Neural crest cell (in vitro differentiated cells): ENCODE results near the gene UGP2. TPM values are rescaled to one million over a fixed set of nuclear protein-coding genes. Genes with fewer than 3 reads are reported as not detected.
"Not testable (repeated sequence)": the region's sequence is repeated elsewhere in the genome, so short reads cannot be mapped to it uniquely, and the experiment has no call there.

Source experiments
- DNase-seq: peaks from one replicate; pipeline ENCODE4 v3.0.0; 2021; ENCODE audit warnings: low read depth, mixed read lengths, low spot score
- H3K27ac Mint-ChIP-seq: one replicate; pipeline ENCODE4 v1.8.0; 2021; ENCODE audit warnings: mild to moderate bottlenecking, mixed read lengths; ENCODE audit not compliant: unreplicated experiment
- H3K27me3 Mint-ChIP-seq: 2 replicates; pipeline ENCODE4 v1.8.0; 2021; ENCODE audit warnings: low read depth, mild to moderate bottlenecking, mixed read lengths
- H3K36me3 Mint-ChIP-seq: 2 replicates; pipeline ENCODE4 v1.8.0; 2021; ENCODE audit warnings: low read depth, mild to moderate bottlenecking, mixed read lengths
- H3K4me1 Mint-ChIP-seq: 2 replicates; pipeline ENCODE4 v1.8.0; 2021; ENCODE audit warnings: mixed read lengths
- H3K4me3 Mint-ChIP-seq: one replicate; pipeline ENCODE4 v1.8.0; 2021; ENCODE audit warnings: mild to moderate bottlenecking, mixed read lengths
- H3K9me3 Mint-ChIP-seq: 2 replicates; pipeline ENCODE4 v1.8.0; 2021; ENCODE audit warnings: mixed read lengths
- CTCF ChIP-seq: fragments of 200-600 bp; sonication (generic); conservative IDR thresholded peaks from 2 replicates; pipeline ENCODE4 v1.5.0; 2021; ENCODE audit warnings: antibody characterized with exemption, mild to moderate bottlenecking
- total RNA-seq: library from RNA; stranded (reverse); gene quantifications from 2 replicates; pipeline ENCODE4 v1.2.1, GENCODE V29; 2021

UGP2 gene
- total RNA-seq, 1 donor from 2014 or later: 56.9 TPM

DNA sequence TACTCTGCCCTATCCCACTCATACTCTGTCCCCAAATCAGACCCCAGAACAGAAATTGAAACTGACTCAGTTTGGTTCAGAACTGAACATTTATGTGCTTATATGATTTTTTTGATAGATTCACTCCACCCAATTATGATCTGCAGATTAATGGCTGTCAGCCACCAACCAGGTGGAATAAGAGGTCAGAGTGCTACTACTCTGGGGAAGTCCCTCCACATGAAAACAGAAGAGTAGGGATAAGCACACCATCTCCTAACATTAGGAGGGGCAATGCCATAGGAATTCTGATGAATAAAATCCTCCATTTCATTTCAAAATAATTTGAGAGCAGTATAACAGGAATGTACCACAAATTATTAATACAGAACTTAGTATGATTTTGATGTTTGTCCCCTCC, 36.3 kb upstream of the UGP2 start:
- TF ChIP-seq CTCF: no peak
- Mint-ChIP-seq H3K9me3 (peaks cover 2% of the 10 kb centered on the region), H3K27ac (no peak overlapping the region), H3K27me3 (no peaks in the 10 kb centered on the region), H3K4me1 (no peaks in the 10 kb centered on the region), H3K36me3 (peaks cover 2% of the 10 kb centered on the region), H3K4me3 (no peak overlapping the region)
- no peak for DNase-seq

- H3K27me3 Mint-ChIP-seq, H3K9me3 Mint-ChIP-seq, H3K4me3 Mint-ChIP-seq, H3K4me1 Mint-ChIP-seq, H3K27ac Mint-ChIP-seq, DNase-seq, H3K36me3 Mint-ChIP-seq: not testable (repeated sequence)
Measured at GRCh38 chr2:63808036-63808435, 33.7 kb upstream of the UGP2 start.

DNA sequence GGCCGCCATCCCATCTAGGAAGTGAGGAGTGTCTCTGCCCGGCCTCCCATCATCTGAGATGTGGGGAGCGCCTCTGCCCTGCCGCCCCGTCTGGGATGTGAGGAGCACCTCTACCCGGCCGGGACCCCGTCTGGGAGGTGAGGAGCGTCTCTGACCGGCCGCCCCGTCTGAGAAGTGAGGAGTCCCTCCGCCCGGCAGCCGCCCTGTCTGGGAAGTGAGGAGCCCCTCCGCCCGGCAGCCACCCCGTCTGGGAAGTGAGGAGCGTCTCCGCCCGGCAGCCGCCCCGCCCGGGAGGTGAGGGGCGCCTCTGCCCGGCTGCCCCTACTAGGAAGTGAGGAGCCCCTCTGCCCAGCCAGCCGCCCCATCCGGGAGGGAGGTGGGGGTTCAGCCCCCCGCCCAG, 32.8 kb upstream of the UGP2 start:
- not testable (repeated sequence) for H3K9me3 Mint-ChIP-seq, H3K27ac Mint-ChIP-seq, H3K36me3 Mint-ChIP-seq, DNase-seq, H3K27me3 Mint-ChIP-seq, H3K4me3 Mint-ChIP-seq, H3K4me1 Mint-ChIP-seq

DNA sequence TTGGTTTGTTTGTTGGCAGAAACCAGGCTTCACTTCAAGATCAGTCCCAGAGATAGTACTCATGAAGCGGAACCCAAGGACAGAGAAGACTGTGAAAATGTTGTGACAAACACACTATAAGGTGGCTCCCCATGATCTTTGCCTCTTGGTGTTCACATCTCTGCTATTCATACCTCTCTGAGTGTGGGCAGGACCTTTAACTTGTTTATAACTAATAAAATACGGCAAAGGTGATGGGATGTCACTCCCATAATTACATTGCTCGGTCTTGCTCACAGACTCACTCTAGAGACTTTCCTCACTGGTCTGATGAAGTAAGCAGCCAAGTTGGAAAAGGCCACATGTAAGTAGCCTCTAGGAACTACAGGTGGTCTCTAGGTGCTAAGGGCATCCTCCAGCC, 30.6 kb upstream of the UGP2 start:
- no peak for DNase-seq
- Mint-ChIP-seq H3K27ac (no peak overlapping the region), H3K9me3 (peaks cover 2% of the 10 kb centered on the region), H3K4me3 (no peak overlapping the region), H3K27me3 (no peaks in the 10 kb centered on the region), H3K36me3 (peaks cover 2% of the 10 kb centered on the region), H3K4me1 (no peaks in the 10 kb centered on the region)
- TF ChIP-seq CTCF: no peak

GRCh38 chr2:63811870-63812269, 29.8 kb upstream of the UGP2 start:
- not testable (repeated sequence) for H3K36me3 Mint-ChIP-seq, H3K27me3 Mint-ChIP-seq, H3K4me1 Mint-ChIP-seq, DNase-seq, H3K4me3 Mint-ChIP-seq, H3K9me3 Mint-ChIP-seq, H3K27ac Mint-ChIP-seq

DNA sequence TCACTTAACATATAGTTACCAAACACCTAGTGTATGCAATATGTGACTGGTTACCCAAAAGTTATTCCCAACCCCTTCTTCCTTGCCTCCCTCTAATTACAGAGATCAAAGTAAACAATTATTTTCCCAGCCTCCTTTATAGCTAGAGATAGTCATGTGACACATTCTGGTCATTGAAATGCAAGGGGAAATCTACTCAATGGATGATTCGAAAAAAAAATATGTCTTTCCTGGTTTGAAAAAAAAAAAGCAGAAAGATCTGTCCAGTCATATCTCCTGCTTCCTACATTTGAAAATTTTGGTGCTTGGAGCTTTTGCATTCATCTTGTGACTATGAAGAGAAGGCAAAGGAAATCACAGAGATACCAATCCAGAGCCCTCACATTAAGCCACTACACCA, 27.6 kb upstream of the UGP2 start:
- H3K4me1 Mint-ChIP-seq: no peaks in the 10 kb centered on the region
- H3K27me3 Mint-ChIP-seq: no peaks in the 10 kb centered on the region
- no peaks in the 10 kb centered on the region for H3K9me3 Mint-ChIP-seq
- no peak for TF ChIP-seq CTCF
- DNase-seq: no peak
- H3K4me3 Mint-ChIP-seq: no peak overlapping the region
- no peak overlapping the region for H3K27ac Mint-ChIP-seq
- no peaks in the 10 kb centered on the region for H3K36me3 Mint-ChIP-seq

DNA sequence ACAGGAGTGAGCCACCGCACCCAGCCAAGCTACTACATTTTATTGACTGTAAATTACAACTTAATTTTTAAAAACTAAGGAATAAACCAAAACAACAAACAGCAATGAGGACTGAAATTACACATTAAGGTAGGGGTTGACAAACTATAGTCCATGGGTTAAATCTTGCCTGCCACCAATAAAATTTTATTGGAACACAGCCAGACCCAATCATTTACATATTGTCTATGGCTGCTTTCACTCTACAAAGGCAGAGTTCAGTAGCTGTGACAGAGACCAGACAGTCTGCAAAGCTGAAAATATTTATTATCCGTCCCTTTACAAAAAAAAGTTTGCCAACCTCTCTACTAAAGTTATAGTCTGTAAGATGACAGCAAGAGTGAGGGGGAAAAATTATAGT, 24.3 kb upstream of the UGP2 start:
- Mint-ChIP-seq H3K27ac (no peak overlapping the region), H3K27me3 (no peaks in the 10 kb centered on the region), H3K9me3 (no peaks in the 10 kb centered on the region), H3K4me1 (no peaks in the 10 kb centered on the region), H3K4me3 (no peak overlapping the region), H3K36me3 (no peaks in the 10 kb centered on the region)
- TF ChIP-seq CTCF: no peak
- no peak for DNase-seq
